Liver (tissue), 9 donors: ENCODE results near the gene MID1. TPM values are rescaled to one million over a fixed set of nuclear protein-coding genes. Genes with fewer than 3 reads are reported as not detected.

ENCODE experiments used
- DNase-seq: peaks from one replicate; pipeline ENCODE4 v3.0.0-alpha.2; 2017; ENCODE audit warnings: low spot score
- H3K27ac ChIP-seq, 2 donors: one replicate each; pipeline ENCODE4 v1.7.0; 2013; ENCODE audit warnings: inconsistent platforms in 2 of 2, low read length in 2 of 2, control low read depth in 1 of 2, low read depth in 1 of 2, mild to moderate bottlenecking in 1 of 2
- H3K27me3 ChIP-seq, 4 donors: one replicate each; pipeline versions ENCODE4 v1.6.1 to v1.7.0; 2013; ENCODE audit warnings: low read length in 3 of 4, inconsistent platforms in 1 of 4, mild to moderate bottlenecking in 1 of 4, moderate library complexity in 1 of 4; ENCODE audit not compliant: control insufficient read depth in 4 of 4, insufficient read depth in 4 of 4
- H3K36me3 ChIP-seq, 4 donors: one replicate each; pipeline versions ENCODE4 v1.6.1 to v1.7.0; 2013; ENCODE audit warnings: low read length in 3 of 4, mild to moderate bottlenecking in 3 of 4, low read depth in 1 of 4, moderate library complexity in 1 of 4; ENCODE audit not compliant: control insufficient read depth in 4 of 4, insufficient read depth in 3 of 4
- H3K4me1 ChIP-seq, 4 donors: one replicate each; pipeline versions ENCODE4 v1.6.1 to v1.7.0; 2013; ENCODE audit warnings: low read length in 3 of 4, mild to moderate bottlenecking in 3 of 4, moderate library complexity in 1 of 4; ENCODE audit not compliant: control insufficient read depth in 4 of 4, insufficient read depth in 4 of 4
- H3K4me3 ChIP-seq, 3 donors: one replicate each; pipeline versions ENCODE4 v1.6.1 to v1.7.0; 2013; ENCODE audit warnings: low read length in 3 of 3, control low read depth in 1 of 3, low read depth in 1 of 3, mild to moderate bottlenecking in 1 of 3
- H3K9ac ChIP-seq, 2 donors: one replicate each; pipeline ENCODE4 v1.7.0; 2013; ENCODE audit warnings: low read length in 2 of 2, mild to moderate bottlenecking in 2 of 2, moderate library complexity in 2 of 2, control low read depth in 1 of 2, low read depth in 1 of 2
- H3K9me3 ChIP-seq, 4 donors: one replicate each; pipeline versions ENCODE4 v1.6.1 to v1.7.0; 2013; ENCODE audit warnings: low read length in 3 of 4; ENCODE audit not compliant: control insufficient read depth in 4 of 4
- CTCF ChIP-seq: fragments of 150-350 bp; IDR thresholded peaks from 2 replicates; pipeline ENCODE4 v1.5.1; 2017; ENCODE audit warnings: improper control_type of control experiment, low read depth, low read length; ENCODE audit not compliant: missing input control
- EGR1 ChIP-seq, 2 donors: IDR thresholded peaks; 2 replicates each; pipeline ENCODE4 v1.6.1; 2016 to 2018; ENCODE audit warnings: antibody characterized with exemption in 2 of 2, low read depth in 2 of 2
- FOXA1 ChIP-seq: IDR thresholded peaks from 2 replicates; pipeline ENCODE4 v1.6.1; 2016; ENCODE audit warnings: antibody characterized with exemption
- FOXA2 ChIP-seq: IDR thresholded peaks from 2 replicates; pipeline ENCODE4 v1.6.1; 2016; ENCODE audit warnings: antibody characterized with exemption
- HNF4A ChIP-seq, 2 donors: conservative IDR thresholded peaks; 2 replicates each; pipeline ENCODE4 v1.6.1; 2016; ENCODE audit warnings: antibody characterized with exemption in 2 of 2, mild to moderate bottlenecking in 2 of 2
- HNF4G ChIP-seq: IDR thresholded peaks from 2 replicates; pipeline ENCODE4 v1.6.1; 2016; ENCODE audit warnings: antibody characterized with exemption
- JUND ChIP-seq, 2 donors: IDR thresholded peaks; 2 replicates each; pipeline ENCODE4 v1.6.1; 2016; ENCODE audit warnings: antibody characterized with exemption in 2 of 2
- MAX ChIP-seq: IDR thresholded peaks from 2 replicates; pipeline ENCODE4 v1.6.1; 2016; ENCODE audit warnings: antibody characterized with exemption
- NR2F2 ChIP-seq: IDR thresholded peaks from 2 replicates; pipeline ENCODE4 v1.6.1; 2016; ENCODE audit warnings: antibody characterized with exemption
- RAD21 ChIP-seq, 2 donors: IDR thresholded peaks; 2 replicates each; pipeline ENCODE4 v1.6.1; 2016; ENCODE audit warnings: antibody characterized with exemption in 2 of 2, mild to moderate bottlenecking in 2 of 2
- RXRA ChIP-seq, 2 donors: IDR thresholded peaks; 2 replicates each; pipeline ENCODE4 v1.6.1; 2017 to 2018; ENCODE audit warnings: antibody characterized with exemption in 2 of 2, mild to moderate bottlenecking in 1 of 2
- TAF1 ChIP-seq: conservative IDR thresholded peaks from 2 replicates; pipeline ENCODE4 v1.6.1; 2016; ENCODE audit warnings: antibody characterized with exemption, mild to moderate bottlenecking
- WGBS: extraction: QIAGEN DNeasy Blood & Tissue Kit; methylation state at CpG from one replicate; pipeline ENCODE4 v1.1.7; 2013; 5-methylcytosine and 5-hydroxymethylcytosine counted together
- polyA plus RNA-seq, 2 donors: library from polyadenylated mRNA; stranded (reverse) in 1 of 2; unstranded in 1 of 2; fragments of 200-250 nt in 1 of 2; fragments of >200 nt in 1 of 2; fragmentation: Nextera tagmentation in 1 of 2; extraction: Ambion mirVana in 1 of 2; gene quantifications; one replicate each; pipeline versions ENCODE4 v1.2.1 to v1.2.3, GENCODE V29; 2013 to 2015
- total RNA-seq, 2 donors: library from RNA; depleted of rRNA; stranded (reverse); fragments of >200 nt; gene quantifications; one replicate each; pipeline ENCODE4 v1.2.3, GENCODE V29; 2014
- TF ChIP-seq, protein P1 (sequence below): IDR thresholded peaks from 2 replicates; pipeline ENCODE4 v1.6.1; 2016; ENCODE audit warnings: antibody characterized with exemption, mild to moderate bottlenecking
- donor health status: healthy.
- donor health status: healthy.
- donor health status: healthy.
- donor health status: healthy.
- donor health status: healthy.

MID1 gene
- total and polyA plus RNA-seq, 4 donors = 1.8 to 7.9 (median 4.2) TPM

DNA sequence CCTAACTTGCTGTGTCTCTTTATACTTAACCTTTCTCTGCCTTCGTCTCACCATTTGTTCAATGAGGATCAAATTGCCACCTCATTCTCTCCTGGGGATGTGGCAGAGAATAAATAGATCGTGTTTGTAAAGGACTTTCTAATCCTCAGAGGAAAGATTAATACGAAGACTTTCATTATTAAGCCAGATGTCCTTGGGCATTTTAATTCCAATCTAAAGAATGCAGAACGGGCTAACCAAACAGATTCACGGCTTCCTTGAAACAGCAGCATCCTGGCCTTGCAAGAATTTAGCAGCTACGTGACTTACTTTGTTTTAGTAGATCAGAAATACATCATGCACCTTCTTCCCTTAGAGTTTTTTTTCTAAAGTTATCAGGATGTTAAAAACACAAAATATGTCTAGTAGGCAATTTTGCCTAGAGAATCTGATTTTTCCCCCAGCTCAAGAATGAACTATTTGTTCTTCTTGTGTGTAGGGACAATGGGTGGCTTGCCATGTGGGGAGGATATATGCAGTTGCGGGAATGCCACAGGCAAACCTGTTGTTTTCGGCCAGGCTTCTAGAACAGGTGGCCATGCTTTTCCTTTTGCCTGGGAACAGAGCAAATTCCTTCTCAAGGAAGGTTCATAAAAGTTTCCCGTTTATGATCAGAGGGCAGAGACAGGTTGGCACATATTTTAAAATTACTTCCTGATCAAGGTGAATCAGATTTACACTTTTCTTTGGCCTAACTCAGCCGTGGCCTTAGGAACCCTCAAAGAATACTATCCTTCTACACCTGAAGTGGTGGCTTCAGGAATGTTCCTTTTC is 3.0 kb downstream of the MID1 start:
- DNase-seq = no peak
- Histone ChIP-seq H3K27ac (no peak overlapping the region), H3K9me3 (no peaks in the 10 kb centered on the region), H3K4me1 (peaks cover 2 to 11% (median 8%) of the 10 kb centered on the region in 4 donors), H3K9ac (peak overlapping the region in 1 of 2 donors; percentile 13), H3K4me3 (no peak overlapping the region), H3K27me3 (no peaks in the 10 kb centered on the region), H3K36me3 (no peaks in the 10 kb centered on the region)
- 71% methylated on average over 10 of the region's 10 CpGs for WGBS
- TF ChIP-seq CTCF (no peak), FOXA1 (no peak), FOXA2 (no peak), TAF1 (no peak), EGR1 (IDR thresholded peaks at IDR 0.05; ENCODE audit: low read depth in 2 of 2) (no peak), JUND (IDR thresholded peaks at IDR 0.05) (no peak)
- TF ChIP-seq, protein P1, sequence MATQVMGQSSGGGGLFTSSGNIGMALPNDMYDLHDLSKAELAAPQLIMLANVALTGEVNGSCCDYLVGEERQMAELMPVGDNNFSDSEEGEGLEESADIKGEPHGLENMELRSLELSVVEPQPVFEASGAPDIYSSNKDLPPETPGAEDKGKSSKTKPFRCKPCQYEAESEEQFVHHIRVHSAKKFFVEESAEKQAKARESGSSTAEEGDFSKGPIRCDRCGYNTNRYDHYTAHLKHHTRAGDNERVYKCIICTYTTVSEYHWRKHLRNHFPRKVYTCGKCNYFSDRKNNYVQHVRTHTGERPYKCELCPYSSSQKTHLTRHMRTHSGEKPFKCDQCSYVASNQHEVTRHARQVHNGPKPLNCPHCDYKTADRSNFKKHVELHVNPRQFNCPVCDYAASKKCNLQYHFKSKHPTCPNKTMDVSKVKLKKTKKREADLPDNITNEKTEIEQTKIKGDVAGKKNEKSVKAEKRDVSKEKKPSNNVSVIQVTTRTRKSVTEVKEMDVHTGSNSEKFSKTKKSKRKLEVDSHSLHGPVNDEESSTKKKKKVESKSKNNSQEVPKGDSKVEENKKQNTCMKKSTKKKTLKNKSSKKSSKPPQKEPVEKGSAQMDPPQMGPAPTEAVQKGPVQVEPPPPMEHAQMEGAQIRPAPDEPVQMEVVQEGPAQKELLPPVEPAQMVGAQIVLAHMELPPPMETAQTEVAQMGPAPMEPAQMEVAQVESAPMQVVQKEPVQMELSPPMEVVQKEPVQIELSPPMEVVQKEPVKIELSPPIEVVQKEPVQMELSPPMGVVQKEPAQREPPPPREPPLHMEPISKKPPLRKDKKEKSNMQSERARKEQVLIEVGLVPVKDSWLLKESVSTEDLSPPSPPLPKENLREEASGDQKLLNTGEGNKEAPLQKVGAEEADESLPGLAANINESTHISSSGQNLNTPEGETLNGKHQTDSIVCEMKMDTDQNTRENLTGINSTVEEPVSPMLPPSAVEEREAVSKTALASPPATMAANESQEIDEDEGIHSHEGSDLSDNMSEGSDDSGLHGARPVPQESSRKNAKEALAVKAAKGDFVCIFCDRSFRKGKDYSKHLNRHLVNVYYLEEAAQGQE = no peak

DNA sequence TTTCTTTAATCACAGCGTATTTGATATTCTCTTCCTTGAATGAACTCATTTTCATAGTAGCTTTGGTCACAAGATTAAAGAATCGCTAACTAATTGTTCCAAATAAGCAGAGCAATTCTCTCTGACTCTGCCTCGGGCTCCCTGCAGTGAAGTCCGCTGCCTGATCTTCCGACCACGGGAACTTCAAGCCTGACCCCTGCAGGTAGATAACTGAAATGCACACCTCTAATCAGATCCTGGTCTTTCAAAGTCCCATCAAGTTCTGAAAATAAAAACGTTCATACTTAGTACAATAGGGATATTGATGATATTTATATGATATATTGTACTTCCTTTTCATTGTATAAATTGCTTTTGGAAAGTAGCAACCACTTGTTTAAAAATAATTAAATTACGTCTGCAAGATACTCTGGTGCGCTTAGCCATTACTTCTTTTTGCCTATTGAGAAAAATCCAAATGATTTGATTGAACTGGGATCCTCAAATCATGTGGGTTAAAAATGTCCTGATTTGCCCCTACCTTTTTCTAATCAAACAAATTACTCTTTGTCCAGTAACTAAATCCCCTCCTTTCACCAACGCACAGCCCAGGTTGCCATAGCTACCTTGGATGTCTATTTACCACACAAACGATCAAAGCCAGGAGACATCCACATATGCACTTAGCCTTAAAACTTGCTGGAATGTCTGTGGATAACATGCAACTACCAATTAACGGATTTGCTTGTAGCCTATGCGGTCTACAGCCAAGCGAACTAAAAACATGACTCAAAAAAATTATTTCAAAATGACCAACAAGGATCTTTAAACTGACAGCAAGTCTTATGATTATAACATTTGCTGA is 4.2 kb downstream of the MID1 start:
- 36% methylated on average over 14 of the region's 14 CpGs for WGBS
- Histone ChIP-seq H3K9me3 (no peaks in the 10 kb centered on the region), H3K27me3 (no peaks in the 10 kb centered on the region), H3K27ac (peak overlapping the region; percentile 25 to 47), H3K9ac (peak overlapping the region in 1 of 2 donors; percentile 56), H3K36me3 (no peaks in the 10 kb centered on the region), H3K4me3 (peak overlapping the region in 1 of 3 donors; percentile 33), H3K4me1 (peaks cover 2 to 15% (median 12%) of the 10 kb centered on the region in 4 donors)
- DNase-seq = no peak
- TF ChIP-seq CTCF = peak; percentile 63
- no peak for TF ChIP-seq HNF4G
- no peak for TF ChIP-seq MAX
- peak in 1 of 2 donors; percentile 23 for TF ChIP-seq RXRA (IDR thresholded peaks at IDR 0.05)
- peak; percentile 35 for TF ChIP-seq NR2F2
- peak; percentile 80 to 86 for TF ChIP-seq RAD21 (IDR thresholded peaks at IDR 0.05)
- TF ChIP-seq FOXA2 = no peak
- no peak for TF ChIP-seq TAF1
- no peak for TF ChIP-seq FOXA1
- TF ChIP-seq HNF4A (conservative IDR thresholded peaks at IDR 0.05) = peak in 1 of 2 donors; percentile 16
- no peak for TF ChIP-seq EGR1 (IDR thresholded peaks at IDR 0.05; ENCODE audit: low read depth in 2 of 2)
